HL-60 (cell line): ENCODE results near the gene ZNF785.

Experiments used
- DNase-seq, 2 experiments: peaks; one replicate each; pipeline ENCODE4 v3.0.0-alpha.2; 2010 to 2020; ENCODE audit warnings: low read depth in 1 of 2, low spot score in 1 of 2
- H3K27ac ChIP-seq: fragments of 250-450 bp; sonication (Bioruptor Pico); replicated peaks from 2 replicates; pipeline ENCODE4 v1.5.1; 2020; ENCODE audit warnings: mild to moderate bottlenecking, moderate library complexity
- H3K27me3 ChIP-seq: fragments of 250-450 bp; sonication (Bioruptor Pico); 2 replicates; pipeline ENCODE4 v1.5.1; 2021; ENCODE audit warnings: mild to moderate bottlenecking, moderate library complexity; ENCODE audit not compliant: insufficient read depth, poor library complexity, severe bottlenecking
- H3K4me3 ChIP-seq: replicated peaks from 2 replicates; pipeline ENCODE4 v1.5.1; 2011; ENCODE audit warnings: mild to moderate bottlenecking, control low read depth, low read length; ENCODE audit not compliant: insufficient read depth
- CTCF ChIP-seq: IDR thresholded peaks from one replicate; pipeline ENCODE4 v1.5.1; 2011; ENCODE audit warnings: low read length, control low read depth, inconsistent platforms; ENCODE audit not compliant: insufficient read depth
- GABPA ChIP-seq: IDR thresholded peaks from 2 replicates; pipeline ENCODE4 v1.6.1; 2012; ENCODE audit warnings: low read depth
- POLR2AphosphoS5 ChIP-seq: IDR thresholded peaks from 2 replicates; pipeline ENCODE4 v1.6.1; 2012; ENCODE audit warnings: low read depth
- REST ChIP-seq: IDR thresholded peaks from 2 replicates; pipeline ENCODE4 v1.6.1; 2012; ENCODE audit warnings: low read depth; ENCODE audit not compliant: insufficient replicate concordance
- SPI1 ChIP-seq: IDR thresholded peaks from 2 replicates; pipeline ENCODE4 v1.6.1; 2012; ENCODE audit warnings: low read depth, mild to moderate bottlenecking, borderline replicate concordance

ZNF785 gene

GRCh38 chr16:30626236-30626635 is 40.7 kb upstream of the ZNF785 start:
- no peak for DNase-seq
- TF ChIP-seq CTCF, result no peak
- Histone ChIP-seq H3K27me3 (no peaks in the 10 kb centered on the region), H3K27ac (no peak overlapping the region), H3K4me3 (no peak overlapping the region)

- H3K4me3 ChIP-seq, result no peak overlapping the region
- TF ChIP-seq POLR2AphosphoS5, result no peak
- TF ChIP-seq REST, result no peak
- no peak for TF ChIP-seq SPI1
- TF ChIP-seq GABPA, result no peak
- no peak for TF ChIP-seq CTCF
Measured at GRCh38 chr16:30623536-30624283, 38.2 kb upstream of the ZNF785 start.

GRCh38 chr16:30622455-30623032 is 37.0 kb upstream of the ZNF785 start:
- DNase-seq, result no peak
- Histone ChIP-seq H3K27ac (no peak overlapping the region), H3K4me3 (no peak overlapping the region), H3K27me3 (no peaks in the 10 kb centered on the region)
- no peak for TF ChIP-seq GABPA
- TF ChIP-seq SPI1, result no peak
- no peak for TF ChIP-seq CTCF
- TF ChIP-seq POLR2AphosphoS5, result no peak
- TF ChIP-seq REST, result no peak

More at GRCh38 chr16:30623536-30624283, 38.2 kb upstream of the ZNF785 start:
- no peak for DNase-seq
- Histone ChIP-seq H3K27ac (no peak overlapping the region), H3K27me3 (no peaks in the 10 kb centered on the region)
